NCI-H82 treated with DMSO at 0.1 percent for 48 hours (cell line): ENCODE data around the gene RFPL2.

Experiments
- DNase-seq: peaks from one replicate; lab custom pipeline; 2025; ENCODE audit not compliant: unreplicated experiment; lab: John Stamatoyannopoulos, UW

Gene RFPL2

GRCh38 chr22:32204856-32205722 lies at the start of gene RFPL2:
Gene RFPL2 (minus strand): TSS chr22:32205073. CDS start chr22:32202451, 2,622 bp downstream.
- DNase-seq, result no peak

GRCh38 chr22:32249231-32249630 lies 44.4 kb upstream of the RFPL2 start:
- DNase-seq, result no peak

GRCh38 chr22:32248276-32248675 lies 43.4 kb upstream of the RFPL2 start:
- no peak for DNase-seq

- DNase-seq, result no peak
Observed at GRCh38 chr22:32246166-32246565, 41.3 kb upstream of the RFPL2 start.

GRCh38 chr22:32245042-32245441 lies 40.2 kb upstream of the RFPL2 start:
- no peak for DNase-seq

GRCh38 chr22:32244547-32244946 lies 39.7 kb upstream of the RFPL2 start:
- DNase-seq, result no peak

GRCh38 chr22:32240461-32240860 lies 35.6 kb upstream of the RFPL2 start:
- DNase-seq, result no peak

- DNase-seq, result no peak
Observed at GRCh38 chr22:32237906-32238305, 33.0 kb upstream of the RFPL2 start.

- DNase-seq, result no peak
Observed at GRCh38 chr22:32236970-32237369, 32.1 kb upstream of the RFPL2 start.

GRCh38 chr22:32233091-32233490 lies 28.2 kb upstream of the RFPL2 start:
- DNase-seq, result no peak

- no peak for DNase-seq
Observed at GRCh38 chr22:32232191-32232830, 27.4 kb upstream of the RFPL2 start.

GRCh38 chr22:32226326-32227104 lies 21.6 kb upstream of the RFPL2 start:
- no peak for DNase-seq

- DNase-seq, result no peak
Observed at GRCh38 chr22:32222991-32223390, 18.1 kb upstream of the RFPL2 start.

- DNase-seq, result no peak
Observed at GRCh38 chr22:32219026-32219425, 14.2 kb upstream of the RFPL2 start.

- no peak for DNase-seq
Observed at GRCh38 chr22:32218470-32218869, 13.6 kb upstream of the RFPL2 start.

GRCh38 chr22:32217465-32217864 lies 12.6 kb upstream of the RFPL2 start:
- DNase-seq, result no peak

- DNase-seq, result no peak
Observed at GRCh38 chr22:32216911-32217310, 12.0 kb upstream of the RFPL2 start.

- DNase-seq, result no peak
Observed at GRCh38 chr22:32211011-32211410, 6.1 kb upstream of the RFPL2 start.

- DNase-seq, result no peak
Observed at GRCh38 chr22:32208681-32209080, 3.8 kb upstream of the RFPL2 start.

- DNase-seq, result no peak
Observed at GRCh38 chr22:32207971-32208480, 3.2 kb upstream of the RFPL2 start.
